ENCODE measurements around the gene LRRC8E. TPM values are rescaled to one million over a fixed set of nuclear protein-coding genes. Genes with fewer than 3 reads are reported as not detected.

Gene LRRC8E
- total and polyA plus RNA-seq, 3 experiments from 2014 or later = not detected

GRCh38 chr19:7924651-7925170, 36.4 kb downstream of the LRRC8E start:
- no peaks in the 10 kb centered on the region for H3K9me3 ChIP-seq (ENCODE audit: low read length)
- no peak for DNase-seq
- Mint-ChIP-seq H3K36me3 (peaks cover 0 to 13% (median 0%) of the 10 kb centered on the region in 3 donors), H3K4me1 (peaks cover 22 to 53% (median 30%) of the 10 kb centered on the region in 3 donors), H3K9me3 (peaks cover 0 to 2% (median 0%) of the 10 kb centered on the region in 5 donors), H3K27ac (peak overlapping the region in 1 of 8 donors; percentile 60), H3K4me3 (no peak overlapping the region), H3K27me3 (peaks cover 2 to 6% of the 10 kb centered on the region in 2 donors)
- ChIA-PET POLR2A (interaction anchor here (0.6 kb wide), 1 partner anchor 20 kb away, joined by 3 read pairs; no protein-coding TSS in a partner anchor), CTCF (interaction anchor here (1.0 kb wide), 1 partner anchor 19 kb away, joined by 5 read pairs; the partner anchor contains the start of gene TIMM44)
- no peaks in the 10 kb centered on the region for H3K27me3 ChIP-seq (ENCODE audit: insufficient read depth, low read length, poor library complexity, severe bottlenecking)
- no peak overlapping the region for H3K27ac ChIP-seq (ENCODE audit: low read depth, low read length)
- no peaks in the 10 kb centered on the region for H3K36me3 ChIP-seq (ENCODE audit: insufficient read depth, low read length)
- no peak overlapping the region for H3K4me3 ChIP-seq (ENCODE audit: low read length)
- H3K4me1 ChIP-seq (ENCODE audit: insufficient read depth, low read length) = peaks cover 24% of the 10 kb centered on the region

- peaks cover 18 to 47% (median 26%) of the 10 kb centered on the region in 3 donors for H3K4me1 Mint-ChIP-seq
- Histone ChIP-seq H3K4me1 (ENCODE audit: insufficient read depth, low read length) (peaks cover 21% of the 10 kb centered on the region), H3K4me3 (ENCODE audit: low read length) (no peak overlapping the region), H3K27ac (ENCODE audit: low read depth, low read length) (no peak overlapping the region), H3K27me3 (ENCODE audit: insufficient read depth, low read length, poor library complexity, severe bottlenecking) (no peaks in the 10 kb centered on the region), H3K36me3 (ENCODE audit: insufficient read depth, low read length) (no peaks in the 10 kb centered on the region), H3K9me3 (ENCODE audit: low read length) (no peaks in the 10 kb centered on the region)
- peak overlapping the region in 6 of 8 donors; percentile 60 to 84 (median 80) for H3K27ac Mint-ChIP-seq
- ChIA-PET CTCF (no interaction called here), POLR2A (no interaction called here)
- DNase-seq = peak; percentile 71 to 86 (median 73)
- H3K9me3 Mint-ChIP-seq = peaks cover 0 to 2% (median 0%) of the 10 kb centered on the region in 5 donors
- H3K4me3 Mint-ChIP-seq = peak overlapping the region; percentile 57 to 85 (median 78)
- peaks cover 0 to 13% (median 0%) of the 10 kb centered on the region in 3 donors for H3K36me3 Mint-ChIP-seq
- peaks cover 0 to 1% of the 10 kb centered on the region in 2 donors for H3K27me3 Mint-ChIP-seq
Measured at GRCh38 chr19:7925171-7925851, 37.0 kb downstream of the LRRC8E start.

- ChIA-PET POLR2A (no interaction called here), CTCF (interaction anchor here (1.3 kb wide), 1 partner anchor 18 kb away, joined by 3 read pairs; no protein-coding TSS in a partner anchor)
- DNase-seq = peak; percentile 61 to 84 (median 75)
- no peak within 1 kb of the TSS for H3K4me3 ChIP-seq (ENCODE audit: low read length)
- H3K27ac Mint-ChIP-seq = peak within 1 kb of the TSS in 7 of 8 donors; percentile 60 to 84 (median 78)
- H3K4me1 Mint-ChIP-seq = peaks cover 14 to 43% (median 21%) of the 10 kb centered on the region in 3 donors
- H3K27me3 ChIP-seq (ENCODE audit: insufficient read depth, low read length, poor library complexity, severe bottlenecking) = no peaks in the 10 kb centered on the region
- peaks cover 0 to 2% (median 0%) of the 10 kb centered on the region in 5 donors for H3K9me3 Mint-ChIP-seq
- H3K27ac ChIP-seq (ENCODE audit: low read depth, low read length) = no peak within 1 kb of the TSS
- H3K36me3 Mint-ChIP-seq = peaks cover 0 to 21% (median 1%) of the 10 kb centered on the region in 3 donors
- H3K36me3 ChIP-seq (ENCODE audit: insufficient read depth, low read length) = no peaks in the 10 kb centered on the region
- peaks cover 18% of the 10 kb centered on the region for H3K4me1 ChIP-seq (ENCODE audit: insufficient read depth, low read length)
- peak within 1 kb of the TSS; percentile 62 to 85 (median 78) for H3K4me3 Mint-ChIP-seq
- H3K27me3 Mint-ChIP-seq = peaks cover 0 to 1% of the 10 kb centered on the region in 2 donors
- H3K9me3 ChIP-seq (ENCODE audit: low read length) = no peaks in the 10 kb centered on the region
Measured at GRCh38 chr19:7926021-7926726, 37.9 kb downstream of the LRRC8E start, which contains the start of gene CTXN1. Gene CTXN1 (minus strand): TSS chr19:7926135. CDS start chr19:7925538, 597 bp downstream.

GRCh38 chr19:7926727-7927604, 38.7 kb downstream of the LRRC8E start:
- H3K27me3 Mint-ChIP-seq = no peaks in the 10 kb centered on the region
- H3K4me1 Mint-ChIP-seq = peaks cover 12 to 35% (median 17%) of the 10 kb centered on the region in 3 donors
- H3K4me1 ChIP-seq (ENCODE audit: insufficient read depth, low read length) = peaks cover 10% of the 10 kb centered on the region
- H3K36me3 Mint-ChIP-seq = peaks cover 0 to 21% (median 1%) of the 10 kb centered on the region in 3 donors
- H3K36me3 ChIP-seq (ENCODE audit: insufficient read depth, low read length) = no peaks in the 10 kb centered on the region
- H3K27ac Mint-ChIP-seq = peak overlapping the region in 3 of 8 donors; percentile 36 to 63 (median 37)
- peak overlapping the region in 5 of 7 donors; percentile 23 to 69 (median 62) for H3K4me3 Mint-ChIP-seq
- H3K27ac ChIP-seq (ENCODE audit: low read depth, low read length) = no peak overlapping the region
- ChIA-PET CTCF (interaction anchor here (1.3 kb wide), 1 partner anchor 18 kb away, joined by 3 read pairs; no protein-coding TSS in a partner anchor), POLR2A (interaction anchor here (0.6 to 2.9 kb wide), 2 partner anchors 17 to 146 kb away, joined by 3 to 18 read pairs; partner anchors contain the start of gene TIMM44)
- no peaks in the 10 kb centered on the region for H3K27me3 ChIP-seq (ENCODE audit: insufficient read depth, low read length, poor library complexity, severe bottlenecking)
- peaks cover 0 to 2% (median 0%) of the 10 kb centered on the region in 5 donors for H3K9me3 Mint-ChIP-seq
- H3K9me3 ChIP-seq (ENCODE audit: low read length) = no peaks in the 10 kb centered on the region
- no peak overlapping the region for H3K4me3 ChIP-seq (ENCODE audit: low read length)
- DNase-seq = no peak

GRCh38 chr19:7927605-7928333, 39.5 kb downstream of the LRRC8E start:
- no peak overlapping the region for H3K4me3 ChIP-seq (ENCODE audit: low read length)
- peaks cover 9% of the 10 kb centered on the region for H3K4me1 ChIP-seq (ENCODE audit: insufficient read depth, low read length)
- peak overlapping the region in 1 of 7 donors; percentile 74 for H3K4me3 Mint-ChIP-seq
- peak overlapping the region in 1 of 8 donors; percentile 79 for H3K27ac Mint-ChIP-seq
- H3K36me3 ChIP-seq (ENCODE audit: insufficient read depth, low read length) = peaks cover 7% of the 10 kb centered on the region
- no peak overlapping the region for H3K27ac ChIP-seq (ENCODE audit: low read depth, low read length)
- POLR2A ChIA-PET = interaction anchor here (0.6 to 2.9 kb wide), 2 partner anchors 16 to 145 kb away, joined by 3 to 18 read pairs; partner anchors contain the start of gene TIMM44
- CTCF ChIA-PET = interaction anchor here (1.2 to 4.7 kb wide), 3 partner anchors 10 to 58 kb away, joined by 3 to 41 read pairs (median 5); partner anchors contain the start of gene TIMM44
- H3K36me3 Mint-ChIP-seq = peaks cover 0 to 23% (median 1%) of the 10 kb centered on the region in 3 donors
- H3K27me3 Mint-ChIP-seq = no peaks in the 10 kb centered on the region
- no peak for DNase-seq
- H3K9me3 ChIP-seq (ENCODE audit: low read length) = no peaks in the 10 kb centered on the region
- H3K9me3 Mint-ChIP-seq = peaks cover 0 to 2% (median 0%) of the 10 kb centered on the region in 5 donors
- peaks cover 11 to 31% (median 17%) of the 10 kb centered on the region in 3 donors for H3K4me1 Mint-ChIP-seq
- H3K27me3 ChIP-seq (ENCODE audit: insufficient read depth, low read length, poor library complexity, severe bottlenecking) = no peaks in the 10 kb centered on the region

GRCh38 chr19:7928334-7928706, 40.0 kb downstream of the LRRC8E start:
- ChIA-PET POLR2A (interaction anchor here (2.9 kb wide), 1 partner anchor 16 kb away, joined by 18 read pairs; the partner anchor contains the start of gene TIMM44), CTCF (interaction anchor here (1.2 to 4.7 kb wide), 3 partner anchors 9 to 59 kb away, joined by 3 to 41 read pairs (median 5); partner anchors contain the start of gene TIMM44)
- Mint-ChIP-seq H3K27me3 (no peaks in the 10 kb centered on the region), H3K9me3 (peaks cover 0 to 2% (median 0%) of the 10 kb centered on the region in 5 donors), H3K27ac (peak overlapping the region in 5 of 8 donors; percentile 12 to 90 (median 70)), H3K4me1 (peaks cover 9 to 26% (median 17%) of the 10 kb centered on the region in 3 donors), H3K4me3 (peak overlapping the region in 1 of 7 donors; percentile 74), H3K36me3 (peaks cover 0 to 26% (median 1%) of the 10 kb centered on the region in 3 donors)
- H3K4me3 ChIP-seq (ENCODE audit: low read length) = no peak overlapping the region
- no peaks in the 10 kb centered on the region for H3K27me3 ChIP-seq (ENCODE audit: insufficient read depth, low read length, poor library complexity, severe bottlenecking)
- no peak for DNase-seq
- H3K36me3 ChIP-seq (ENCODE audit: insufficient read depth, low read length) = peaks cover 9% of the 10 kb centered on the region
- H3K9me3 ChIP-seq (ENCODE audit: low read length) = no peaks in the 10 kb centered on the region
- no peak overlapping the region for H3K27ac ChIP-seq (ENCODE audit: low read depth, low read length)
- peaks cover 9% of the 10 kb centered on the region for H3K4me1 ChIP-seq (ENCODE audit: insufficient read depth, low read length)
